SK-N-SH (cell line): ENCODE data around the gene CSF2RB. TPM values are rescaled to one million over a fixed set of nuclear protein-coding genes. Genes with fewer than 3 reads are reported as not detected.

Experiments
- CTCF ChIA-PET: fragments of 300-600, 350-600 bp; formaldehyde crosslinking; extraction: SDS; loops from one replicate; lab custom pipeline; 2021; lab: Yijun Ruan, JAX
- POLR2A ChIA-PET: fragments of 350-600 bp; sonication (Branson Sonifier 250); formaldehyde crosslinking; extraction: SDS; loops from one replicate; lab custom pipeline; 2020; ENCODE audit warnings: antibody characterized with exemption, inconsistent platforms; lab: Yijun Ruan, JAX
- DNase-seq: peaks from one replicate; pipeline ENCODE4 v3.0.0; 2012
- H2AFZ ChIP-seq: fragments of 200-600 bp; sonication (generic); 2 replicates; pipeline ENCODE4 v1.8.1; 2016; ENCODE audit warnings: antibody characterized with exemption, mild to moderate bottlenecking, low read depth
- H3F3A ChIP-seq: fragments of 200-600 bp; sonication (generic); replicated peaks from 2 replicates; pipeline ENCODE3; 2016; ENCODE audit warnings: antibody characterized with exemption, mild to moderate bottlenecking; ENCODE audit not compliant: insufficient read depth
- H3K27ac ChIP-seq, 2 experiments: fragments of 200-500 bp in 1 of 2; fragments of 200-600 bp in 1 of 2; sonication (Bioruptor generic) in 1 of 2; sonication (generic), shearing (Covaris generic) in 1 of 2; 2 replicates each; pipeline versions ENCODE4 v1.5.1 to v1.6.1; 2014 to 2016; ENCODE audit warnings: low read depth in 2 of 2, inconsistent platforms in 1 of 2, low read length in 1 of 2, mild to moderate bottlenecking in 1 of 2, mixed read lengths in 1 of 2
- H3K27me3 ChIP-seq: fragments of 200-600 bp; sonication (generic), shearing (Covaris generic); 2 replicates; pipeline ENCODE4 v1.6.1; 2016; ENCODE audit warnings: mixed run types; ENCODE audit not compliant: insufficient read depth
- H3K36me3 ChIP-seq, 2 experiments: fragments of 200-500 bp in 1 of 2; fragments of 200-600 bp in 1 of 2; sonication (Bioruptor generic) in 1 of 2; sonication (generic) in 1 of 2; replicated peaks in 1 of 2; 2 replicates each; pipeline versions ENCODE3 to v1.5.1; 2014 to 2016; ENCODE audit warnings: low read length in 1 of 2, mild to moderate bottlenecking in 1 of 2; ENCODE audit not compliant: insufficient read depth in 2 of 2, control insufficient read depth in 1 of 2
- H3K4me1 ChIP-seq, 2 experiments: fragments of 200-500 bp in 1 of 2; fragments of 200-600 bp in 1 of 2; sonication (Bioruptor generic) in 1 of 2; sonication (generic), shearing (Covaris generic) in 1 of 2; 2 replicates each; pipeline versions ENCODE4 v1.5.1 to v1.6.1; 2014 to 2016; ENCODE audit warnings: low read depth in 1 of 2, low read length in 1 of 2, mixed run types in 1 of 2; ENCODE audit not compliant: insufficient read depth in 2 of 2, control insufficient read depth in 1 of 2
- H3K4me2 ChIP-seq: fragments of 200-600 bp; sonication (generic), shearing (Covaris generic); 2 replicates; pipeline ENCODE4 v1.6.1; 2017; ENCODE audit warnings: mixed run types
- H3K4me3 ChIP-seq, 2 experiments: fragments of 200-500 bp in 1 of 2; fragments of 200-600 bp in 1 of 2; sonication (Bioruptor generic) in 1 of 2; sonication (generic), shearing (Covaris generic) in 1 of 2; 2 replicates each; pipeline versions ENCODE4 v1.5.1 to v1.8.1; 2014 to 2016; ENCODE audit warnings: low read depth in 2 of 2, inconsistent platforms in 1 of 2, low read length in 1 of 2, mild to moderate bottlenecking in 1 of 2, mixed read lengths in 1 of 2, moderate library complexity in 1 of 2
- H3K79me2 ChIP-seq: fragments of 200-600 bp; sonication (generic); 2 replicates; pipeline ENCODE4 v1.8.1; 2017; ENCODE audit warnings: mild to moderate bottlenecking; ENCODE audit not compliant: insufficient read depth
- H3K9ac ChIP-seq: fragments of 200-600 bp; sonication (generic); 2 replicates; pipeline ENCODE4 v1.6.1; 2017; ENCODE audit warnings: mixed run types
- H3K9me2 ChIP-seq: fragments of 200-600 bp; sonication (generic); 2 replicates; pipeline ENCODE4 v1.6.1; 2017; ENCODE audit warnings: mixed run types
- H3K9me3 ChIP-seq: fragments of 200-600 bp; sonication (generic); 2 replicates; pipeline ENCODE4 v1.6.1; 2017; ENCODE audit warnings: mixed run types, mild to moderate bottlenecking, moderate library complexity
- H4K20me1 ChIP-seq: fragments of 200-600 bp; sonication (generic); 2 replicates; pipeline ENCODE4 v1.6.1; 2017; ENCODE audit warnings: mild to moderate bottlenecking, mixed run types; ENCODE audit not compliant: insufficient read depth
- CHD2 ChIP-seq: fragments of 150-350 bp; IDR thresholded peaks from 2 replicates; pipeline ENCODE4 v1.6.1; 2018; ENCODE audit warnings: low read length; ENCODE audit not compliant: partially characterized antibody
- CTCF ChIP-seq: fragments of 200-600 bp; sonication (generic); IDR thresholded peaks from 2 replicates; pipeline ENCODE4 v1.6.1; 2017; ENCODE audit warnings: antibody characterized with exemption, mild to moderate bottlenecking, moderate library complexity
- ELF1 ChIP-seq: IDR thresholded peaks from 2 replicates; pipeline ENCODE4 v1.4.0; 2012
- EP300 ChIP-seq, 2 experiments: IDR thresholded peaks; 2 replicates each; pipeline versions ENCODE4 v1.4.0 to v1.6.1; 2012; ENCODE audit warnings: borderline replicate concordance in 1 of 2, low read depth in 1 of 2, low read length in 1 of 2
- FOSL2 ChIP-seq: IDR thresholded peaks from 2 replicates; pipeline ENCODE4 v1.4.0; 2012; ENCODE audit warnings: low read depth, mild to moderate bottlenecking, moderate library complexity, borderline replicate concordance
- MEF2A ChIP-seq: IDR thresholded peaks from 2 replicates; pipeline ENCODE4 v1.4.0; 2012; ENCODE audit warnings: low read depth, borderline replicate concordance
- POLR2AphosphoS5 ChIP-seq: IDR thresholded peaks from 2 replicates; pipeline ENCODE4 v1.6.1; 2012; ENCODE audit warnings: low read depth, low read length
- RAD21 ChIP-seq: IDR thresholded peaks from 2 replicates; pipeline ENCODE4 v1.6.1; 2012; ENCODE audit warnings: mild to moderate bottlenecking, low read length
- REST ChIP-seq: IDR thresholded peaks from 2 replicates; pipeline ENCODE4 v1.6.1; 2012; ENCODE audit warnings: mild to moderate bottlenecking, low read depth, low read length, moderate library complexity
- TAF1 ChIP-seq: IDR thresholded peaks from 2 replicates; pipeline ENCODE4 v1.6.1; 2012; ENCODE audit warnings: low read depth, mild to moderate bottlenecking, low read length, moderate library complexity, borderline replicate concordance
- USF1 ChIP-seq: IDR thresholded peaks from 2 replicates; pipeline ENCODE4 v1.4.0; 2012; ENCODE audit warnings: low read depth, borderline replicate concordance
- USF2 ChIP-seq: fragments of 150-350 bp; IDR thresholded peaks from 2 replicates; pipeline ENCODE4 v1.6.1; 2017; ENCODE audit warnings: antibody characterized with exemption, low read length, low read depth, borderline replicate concordance
- WGBS: methylation state at CpG from one replicate; pipeline ENCODE4 v1.1.6; 2017; ENCODE audit warnings: low lambda C conversion rate; 5-methylcytosine and 5-hydroxymethylcytosine counted together
- polyA plus RNA-seq, 3 experiments: library from polyadenylated mRNA; depleted of rRNA; stranded (reverse); fragments of >200 nt; gene quantifications; 2 replicates each; pipeline ENCODE4 v1.2.3, GENCODE V29; 2012

The CSF2RB gene
- polyA plus RNA-seq, 1 of the 3 experiments (the other 2 are of a cell fraction) = not detected

- Histone ChIP-seq H3K9me3 (no peaks in the 10 kb centered on the region), H3K4me2 (no peak overlapping the region), H3K9me2 (no peaks in the 10 kb centered on the region), H3K4me1 (no peaks in the 10 kb centered on the region), H3K79me2 (no peaks in the 10 kb centered on the region), H3F3A (no peaks in the 10 kb centered on the region), H3K27me3 (peaks cover 13% of the 10 kb centered on the region; the same call in 1 of the 2 replicates), H3K27ac (no peak overlapping the region), H2AFZ (no peak overlapping the region), H3K4me3 (no peak overlapping the region; a peak in 1 of 4 replicates), H4K20me1 (no peaks in the 10 kb centered on the region), H3K36me3 (no peaks in the 10 kb centered on the region), H3K9ac (no peak overlapping the region)
- POLR2A ChIA-PET = no interaction called here
- 51% methylated on average over 8 of the region's 8 CpGs for WGBS
- no peak for TF ChIP-seq EP300 (IDR thresholded peaks at IDR 0.05; ENCODE audit: borderline replicate concordance in 1 of 2, low read depth in 1 of 2, low read length in 1 of 2)
- TF ChIP-seq RAD21 = 0 out of 2 replicates have a peak, but pooled peaks have one; percentile 5
- TF ChIP-seq CTCF = peak; percentile 61
- no peak for TF ChIP-seq REST
- no peak for DNase-seq
- CTCF ChIA-PET = interaction anchor here (1.0 to 1.5 kb wide), 3 partner anchors 9 to 32 kb away, joined by 3 to 5 read pairs (median 3); no protein-coding TSS in a partner anchor
Measured at GRCh38 chr22:36986242-36986821, 72.9 kb downstream of the CSF2RB start.

- H3K27me3 ChIP-seq = peaks cover 17% of the 10 kb centered on the region; the same call in 1 of the 2 replicates
- no peak for DNase-seq
- POLR2A ChIA-PET = no interaction called here
- no peaks in the 10 kb centered on the region for H4K20me1 ChIP-seq
- no peak overlapping the region for H2AFZ ChIP-seq
- H3K9me3 ChIP-seq = no peaks in the 10 kb centered on the region
- no peaks in the 10 kb centered on the region for H3K9me2 ChIP-seq
- no peaks in the 10 kb centered on the region for H3F3A ChIP-seq
- no peak overlapping the region for H3K27ac ChIP-seq
- CTCF ChIA-PET = interaction anchor here (0.6 to 1.5 kb wide), 6 partner anchors 10 to 443 kb away, joined by 3 to 6 read pairs (median 3); no protein-coding TSS in a partner anchor
- no peaks in the 10 kb centered on the region for H3K79me2 ChIP-seq
- 27% methylated on average over 12 of the region's 12 CpGs for WGBS
- H3K4me1 ChIP-seq = no peaks in the 10 kb centered on the region
- no peak overlapping the region for H3K4me3 ChIP-seq
- H3K36me3 ChIP-seq = no peaks in the 10 kb centered on the region
- H3K9ac ChIP-seq = no peak overlapping the region
- no peak overlapping the region for H3K4me2 ChIP-seq
- no peak for TF ChIP-seq FOSL2
- TF ChIP-seq TAF1 = no peak
- no peak for TF ChIP-seq USF1
- TF ChIP-seq RAD21 = no peak
- no peak for TF ChIP-seq MEF2A
- TF ChIP-seq USF2 = no peak
- TF ChIP-seq CHD2 = no peak
- TF ChIP-seq REST = no peak
- no peak for TF ChIP-seq POLR2AphosphoS5
- TF ChIP-seq ELF1 = no peak
Measured at GRCh38 chr22:36988075-36988832, 74.8 kb downstream of the CSF2RB start.
